Gastrocnemius medialis (tissue), 4 donors: ENCODE measurements around the gene ALPP.

Experiments used
- CTCF ChIP-seq, 5 experiments: fragments of 450-650 bp in 3 of 5; fragments of 200-600 bp in 2 of 5; sonication (generic) in 2 of 5; IDR thresholded peaks in 4 of 5; conservative IDR thresholded peaks in 1 of 5; 1 replicate in 4 of 5; 2 replicates in 1 of 5; pipeline ENCODE4 v1.5.1; 2016 to 2019; ENCODE audit warnings: antibody characterized with exemption in 5 of 5, mild to moderate bottlenecking in 3 of 5, moderate library complexity in 3 of 5
- POLR2A ChIP-seq, 2 donors: fragments of 450-650 bp; IDR thresholded peaks; one replicate each; pipeline ENCODE4 v1.6.1; 2017; ENCODE audit warnings: antibody characterized with exemption in 2 of 2, mild to moderate bottlenecking in 2 of 2, moderate library complexity in 2 of 2

- TF ChIP-seq CTCF (IDR thresholded peaks at IDR 0.05 in 4 of 5, conservative IDR thresholded peaks at IDR 0.05 in 1 of 5) (no peak), POLR2A (IDR thresholded peaks at IDR 0.05) (no peak)
Measured at GRCh38 chr2:232386740-232387450, 8.3 kb downstream of the ALPP start.
